CD4-positive, alpha-beta T cell treated with Interleukin-12 subunit alpha and Interleukin-12 subunit beta, for 1 hour (primary cell): Measurements from ENCODE around the gene SLC49A3.
"Not testable (repeated sequence)": the region's sequence is repeated elsewhere in the genome, so short reads cannot be mapped to it uniquely, and the experiment has no call there.

ENCODE experiments used
- DNase-seq: peaks from one replicate; pipeline ENCODE4 v3.0.0-alpha.2; 2020

Gene SLC49A3

GRCh38 chr4:700587-701264 lies 11.8 kb upstream of the SLC49A3 start:
- DNase-seq, result no peak

DNA sequence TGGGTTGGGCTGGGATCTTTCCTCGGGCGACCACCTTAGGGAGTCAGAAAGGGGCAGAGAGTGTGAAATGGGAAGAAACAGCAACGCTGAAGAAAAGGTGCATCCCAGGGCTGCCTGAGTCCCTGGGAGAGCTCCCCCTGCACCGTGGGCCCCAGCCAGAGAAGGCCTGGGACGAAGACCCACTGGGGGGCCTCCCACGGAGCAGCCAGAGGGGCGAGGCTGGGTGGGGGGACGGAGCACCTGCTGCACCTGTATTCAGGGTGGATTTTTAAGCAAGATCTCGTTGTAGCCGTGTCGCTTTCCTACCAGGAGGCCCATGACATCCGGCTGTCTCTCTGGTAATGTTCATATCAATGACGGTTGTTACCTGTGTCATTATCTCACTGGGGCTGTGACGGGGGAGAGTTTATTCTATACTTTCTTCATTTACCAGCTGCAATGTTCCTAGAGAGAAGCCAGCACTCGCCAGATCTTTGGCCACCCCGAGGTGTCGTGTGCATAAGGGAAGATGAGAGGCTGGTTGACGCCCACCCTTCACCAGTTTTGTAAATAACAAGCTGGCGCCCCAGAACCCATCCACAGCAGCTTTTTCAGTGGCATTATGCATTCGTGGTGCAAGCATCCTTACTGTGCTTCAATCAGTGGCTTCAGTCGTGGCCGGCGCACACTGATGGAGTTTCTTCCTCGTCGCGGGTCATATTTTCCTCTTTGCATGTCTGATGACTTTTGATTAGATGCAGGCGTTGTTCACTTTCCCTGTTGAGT lies 11.0 kb upstream of the SLC49A3 start:
- no peak for DNase-seq

DNA sequence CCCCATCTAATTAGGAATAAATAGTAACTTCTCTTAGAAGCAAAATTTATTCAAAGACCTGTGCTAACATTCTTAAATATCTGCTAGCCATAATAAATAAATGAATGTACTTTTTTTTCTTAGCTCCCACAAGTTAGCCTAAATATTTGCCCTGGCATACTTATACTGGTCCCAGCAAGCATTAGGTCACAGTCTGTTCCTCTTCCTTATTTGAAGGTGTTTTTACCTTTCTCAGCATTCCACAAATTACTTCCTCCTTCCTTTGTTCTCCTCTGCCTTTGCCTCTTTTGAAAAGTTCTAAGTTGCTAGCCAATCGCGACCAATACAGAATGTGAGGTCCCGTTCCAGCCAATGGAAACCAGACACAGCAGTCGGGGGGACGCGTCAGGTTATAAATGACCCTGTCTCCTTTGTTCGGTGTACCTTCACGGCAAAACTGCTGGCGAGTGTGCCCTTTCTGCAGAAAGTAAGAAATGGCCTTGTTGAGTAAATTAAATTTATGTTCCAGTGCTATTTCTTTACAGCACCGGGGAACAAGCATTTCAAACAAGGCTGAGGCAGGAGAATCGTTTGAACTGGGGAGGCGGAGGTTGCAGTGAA lies 5.5 kb upstream of the SLC49A3 start:
- not testable (repeated sequence) for DNase-seq

DNA sequence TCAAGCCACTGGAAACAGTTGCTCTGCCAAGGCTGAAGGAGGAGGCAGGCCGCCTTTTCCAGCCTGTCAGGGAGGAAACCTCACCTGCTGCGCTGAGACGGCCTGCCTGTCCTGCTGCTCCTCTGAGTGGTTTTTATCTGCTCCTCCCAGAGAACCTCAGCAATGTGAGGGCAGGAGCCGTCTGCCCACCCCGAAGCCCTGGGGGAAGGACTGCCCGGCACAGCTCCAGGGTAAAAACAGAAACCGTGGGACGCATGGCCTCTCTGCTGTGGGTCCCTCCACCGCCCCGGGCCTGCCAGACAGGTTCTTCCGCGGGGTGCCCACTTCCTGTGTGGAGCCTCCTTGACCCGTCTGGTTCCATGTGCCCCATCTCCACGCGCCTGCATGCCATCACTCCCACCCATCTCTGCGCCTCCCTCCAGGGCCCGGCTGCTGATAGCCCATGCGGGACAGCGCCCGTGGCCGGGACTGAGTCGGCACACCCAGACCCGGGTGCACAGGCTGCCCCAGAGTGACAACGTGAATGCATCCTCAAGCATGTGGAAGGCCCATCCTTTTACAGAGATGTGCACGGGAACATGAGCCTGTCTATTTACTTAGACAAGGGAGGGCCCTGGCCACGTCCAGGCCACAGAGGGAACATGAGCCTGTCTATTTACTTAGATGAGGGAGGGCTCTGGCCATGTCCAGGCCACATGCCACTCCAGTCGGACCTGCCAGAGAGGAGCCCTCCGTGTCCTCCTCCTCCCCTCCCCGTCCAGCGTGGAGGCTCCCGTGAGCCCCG lies 4.0 kb upstream of the SLC49A3 start:
- no peak for DNase-seq

DNA sequence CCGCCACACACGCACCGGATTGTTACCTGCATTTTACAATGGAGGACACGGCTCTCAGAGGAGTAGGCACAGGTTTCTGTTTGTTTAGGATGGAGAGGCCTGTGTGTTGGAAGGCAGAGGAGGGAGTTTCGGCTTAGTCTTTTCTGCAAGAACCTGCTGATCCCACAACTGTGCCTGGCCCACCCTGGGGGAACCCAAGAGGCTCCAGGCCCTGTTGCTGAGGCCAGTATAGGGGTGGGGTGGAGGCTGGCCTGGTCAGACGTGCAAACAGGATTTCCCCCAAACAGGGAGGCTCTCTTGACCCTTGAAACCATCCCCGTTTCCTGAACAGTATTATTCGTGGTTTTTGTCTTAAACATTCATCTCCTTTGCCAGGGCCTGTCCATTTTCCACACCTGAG lies 772 bp upstream of the SLC49A3 start:
- DNase-seq, result no peak

DNA sequence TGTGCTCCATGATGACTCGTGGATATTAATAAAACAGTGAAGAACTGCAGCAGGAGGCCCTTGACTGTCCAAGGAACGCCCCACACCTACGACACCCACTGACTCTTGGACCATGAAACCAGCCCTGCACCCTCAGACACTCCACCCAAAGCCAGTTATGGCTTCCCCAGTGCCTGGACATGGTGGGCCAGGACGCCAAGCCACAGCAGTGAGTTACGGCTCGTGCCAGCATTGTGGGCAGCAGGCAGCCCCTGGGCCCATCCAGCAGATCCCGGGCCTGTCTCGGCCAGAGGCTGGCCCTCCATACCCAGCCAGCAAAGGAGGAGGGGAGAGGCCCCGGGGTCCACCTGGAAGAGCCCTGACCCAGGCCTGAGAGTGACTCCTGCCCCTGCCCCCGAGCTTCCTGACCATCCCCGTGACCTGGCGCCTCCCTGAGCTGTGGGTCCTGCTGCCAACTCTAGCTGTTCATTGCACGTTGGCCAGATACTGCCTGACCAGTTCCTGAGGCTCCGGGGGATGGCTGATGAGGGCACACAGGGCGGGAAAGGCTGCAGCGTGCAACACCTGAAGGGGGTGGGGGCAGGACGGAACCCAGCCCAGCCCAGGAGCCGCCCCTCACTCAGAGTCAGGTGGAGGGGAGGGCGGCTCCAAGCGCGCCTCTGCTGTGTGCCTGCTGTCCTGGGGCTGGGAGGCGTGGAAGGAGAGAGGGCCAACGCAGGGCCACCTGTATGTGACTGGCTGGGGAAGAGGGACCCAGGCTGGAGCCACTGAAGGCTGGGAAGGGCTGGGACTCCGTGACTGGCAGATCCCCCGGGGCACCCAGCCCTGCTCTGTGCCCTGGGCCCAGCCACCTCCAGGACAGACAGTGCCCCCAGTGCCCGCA lies 739 bp downstream of the SLC49A3 start:
- no peak for DNase-seq

GRCh38 chr4:687048-687970 lies 1.6 kb downstream of the SLC49A3 start:
- DNase-seq, result no peak

- DNase-seq, result no peak
These were observed 2.4 kb downstream of the SLC49A3 start for GRCh38 chr4:686413-687040.

GRCh38 chr4:685679-686412 lies 3.1 kb downstream of the SLC49A3 start:
- DNase-seq, result no peak

DNA sequence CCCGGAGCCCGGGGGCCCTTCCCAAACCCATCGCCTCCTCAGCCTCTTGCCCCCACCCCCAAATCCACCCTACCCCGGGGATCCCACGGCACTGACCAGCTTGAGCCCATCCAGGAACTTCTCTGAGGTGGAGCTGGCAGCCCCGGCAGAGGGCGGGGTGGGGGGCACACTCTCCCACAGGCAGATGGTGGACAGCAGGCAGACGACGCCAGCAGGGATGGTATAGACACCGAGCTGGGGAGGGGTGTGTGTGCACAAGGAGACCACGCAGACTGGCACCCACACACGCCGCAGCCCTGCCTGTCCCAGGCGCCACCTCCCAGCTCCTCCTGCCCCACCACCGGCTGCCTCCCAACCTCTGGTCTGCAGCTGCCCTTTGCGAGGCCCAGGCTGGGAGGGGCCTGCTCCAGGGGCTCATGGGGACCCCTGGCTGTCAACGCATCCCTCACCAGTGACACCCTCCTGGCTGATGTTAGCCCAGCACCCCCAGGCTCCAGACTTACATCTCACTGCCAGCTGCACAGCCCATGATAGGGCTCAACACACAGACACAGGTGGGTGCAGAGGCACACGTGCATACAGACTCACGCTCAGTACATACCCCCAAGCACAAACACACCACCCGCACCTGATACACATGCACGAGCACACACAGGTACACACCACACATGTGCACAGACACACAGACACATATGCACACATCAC lies 4.2 kb downstream of the SLC49A3 start:
- no peak for DNase-seq

DNA sequence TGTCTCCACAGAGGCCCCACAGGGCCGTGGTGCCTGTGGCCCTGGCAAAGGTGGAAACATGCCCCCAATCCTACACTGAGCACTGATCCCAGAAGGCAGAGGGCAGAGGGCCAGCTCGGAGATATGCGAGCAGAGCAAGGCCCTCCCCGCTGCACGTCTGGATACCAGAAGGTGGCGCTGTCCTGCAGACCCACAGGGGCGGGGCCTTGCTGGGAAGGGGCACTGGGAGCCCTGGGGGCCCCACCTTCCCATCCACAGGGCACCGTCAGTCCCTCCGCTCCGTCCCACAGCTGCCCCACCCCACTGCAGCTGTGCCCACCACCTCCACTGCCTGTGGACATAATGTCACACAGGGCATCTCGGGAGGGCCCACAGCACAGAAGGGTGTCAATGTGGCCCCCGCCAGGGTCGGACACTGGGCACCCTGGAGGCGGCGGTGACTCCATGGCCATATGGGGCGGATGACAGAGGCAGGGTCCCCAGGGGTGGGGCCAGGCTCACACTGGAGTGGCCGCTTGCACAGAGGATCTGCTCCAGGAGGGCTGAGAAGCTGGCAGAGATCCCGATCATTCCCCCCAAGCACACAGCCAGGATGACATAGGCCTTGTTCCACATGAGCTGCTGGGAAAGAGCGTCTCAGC lies 4.8 kb downstream of the SLC49A3 start:
- peak; percentile 38 for DNase-seq

DNA sequence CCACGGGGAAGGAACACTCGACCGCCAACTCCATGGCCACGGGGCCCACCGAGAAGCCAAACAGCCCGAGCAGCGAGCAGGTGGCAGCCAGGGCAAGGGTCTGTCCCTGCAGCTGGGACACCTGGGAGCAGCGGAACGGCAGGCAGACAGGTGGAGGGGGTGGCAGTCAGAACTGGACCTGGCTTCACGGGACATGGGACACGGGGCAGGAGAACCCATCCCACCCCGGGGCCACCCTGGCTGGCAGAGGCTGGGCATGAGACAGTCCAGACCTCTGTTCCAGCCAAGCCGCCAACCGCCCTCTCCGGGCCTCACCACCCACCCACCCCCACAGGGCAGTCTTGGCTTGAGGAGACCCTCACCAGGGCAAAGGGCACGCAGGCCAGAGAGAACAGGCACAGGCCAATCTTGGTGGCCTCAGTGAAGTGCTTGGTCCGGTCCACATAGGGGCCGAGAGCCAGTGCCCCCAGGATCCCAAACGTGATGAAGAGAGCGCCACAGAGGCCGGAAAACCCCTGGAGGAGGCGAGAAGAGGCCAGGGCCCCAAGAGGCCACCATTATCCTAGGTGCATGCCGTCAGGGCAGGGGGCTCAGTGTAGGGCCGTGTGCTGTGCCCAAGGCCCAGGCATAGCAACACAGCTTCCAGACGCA lies 5.6 kb downstream of the SLC49A3 start:
- DNase-seq, result no peak

DNA sequence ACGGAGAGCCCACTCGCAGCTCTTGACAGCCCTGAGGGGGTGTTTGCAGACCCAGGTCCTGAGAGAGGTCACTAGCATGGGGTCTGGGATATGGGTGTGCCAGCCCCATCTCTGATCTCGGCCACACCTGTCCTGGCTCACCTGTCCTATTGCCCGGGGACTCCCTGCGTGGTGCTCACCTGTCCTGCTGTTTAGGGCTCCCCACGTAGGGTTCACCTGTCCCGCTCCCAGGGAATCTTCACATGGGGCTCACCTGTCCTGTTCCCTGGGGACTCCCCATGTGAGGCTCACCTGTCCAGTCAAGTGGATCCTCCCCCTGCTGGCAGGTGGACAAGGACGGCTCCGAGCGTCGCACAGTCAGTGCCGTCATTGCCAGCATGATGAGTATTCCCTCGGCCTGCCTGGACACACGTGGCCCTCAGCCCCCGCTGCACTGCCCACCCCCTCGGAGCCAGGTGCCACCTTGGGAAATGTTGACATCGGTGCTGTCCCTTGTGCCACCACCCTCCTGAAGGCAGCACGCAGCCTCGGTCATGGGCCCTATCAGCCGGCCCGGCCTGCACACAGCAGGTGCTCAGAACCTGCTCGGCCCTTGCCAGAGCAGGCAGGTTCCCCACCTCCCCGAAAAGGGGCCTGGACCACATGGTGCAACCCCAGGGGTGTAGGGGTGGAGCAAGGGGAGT lies 6.3 kb downstream of the SLC49A3 start:
- DNase-seq, result no peak

DNA sequence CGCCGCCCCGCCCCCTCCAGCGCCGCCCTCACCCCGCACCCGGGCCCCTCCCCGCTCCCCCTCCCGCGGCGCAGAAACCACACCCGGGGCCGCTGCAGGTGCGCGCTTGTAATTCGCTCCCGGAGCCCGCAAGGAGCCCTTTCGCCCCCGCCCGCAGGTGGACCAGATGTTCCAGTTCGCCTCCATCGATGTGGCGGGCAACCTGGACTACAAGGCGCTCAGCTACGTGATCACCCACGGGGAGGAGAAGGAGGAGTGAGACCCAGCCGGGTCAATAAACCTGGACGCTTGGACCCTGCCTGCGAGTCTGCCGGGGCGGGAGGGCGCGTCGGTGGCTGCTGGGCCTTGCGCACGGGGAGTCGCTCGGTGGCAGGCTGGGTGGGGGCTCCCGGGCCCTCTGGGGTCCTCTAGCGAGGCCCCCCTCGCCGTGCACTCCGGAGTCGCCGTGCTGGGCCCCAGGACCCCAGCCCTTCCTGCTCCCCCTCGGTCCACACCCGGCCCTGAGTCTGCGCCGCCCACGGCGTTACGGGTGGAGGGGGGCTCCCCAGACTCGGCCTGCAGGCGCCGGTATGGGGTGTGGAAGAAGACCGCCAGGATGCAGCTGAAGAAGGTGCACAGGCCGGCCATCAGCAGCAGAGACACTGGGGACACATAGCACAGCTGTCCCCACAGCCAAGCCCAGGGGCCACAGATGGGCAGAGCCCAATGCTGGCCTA lies 7.1 kb downstream of the SLC49A3 start:
- DNase-seq, result peak; percentile 67

GRCh38 chr4:680928-681645 lies 7.9 kb downstream of the SLC49A3 start:
- DNase-seq, result peak; percentile 70

DNA sequence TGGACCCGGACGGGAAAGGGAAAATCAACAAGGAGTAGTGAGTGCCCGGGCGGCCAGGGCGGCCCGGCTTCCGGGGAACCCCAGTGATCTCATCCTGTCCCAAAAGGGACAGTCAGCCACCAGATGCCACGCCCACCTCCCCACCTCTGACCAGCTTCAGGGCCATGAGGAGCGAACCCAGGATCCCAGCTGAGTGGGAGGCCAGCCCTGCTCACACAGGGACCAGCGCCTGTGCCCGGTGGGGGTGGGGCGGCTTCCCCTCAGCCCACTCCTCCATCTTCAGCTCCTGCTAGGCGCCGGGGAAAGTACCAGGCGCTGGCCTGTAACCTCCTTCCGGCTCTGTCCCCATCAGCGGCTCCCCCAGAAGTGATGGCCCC lies 8.4 kb downstream of the SLC49A3 start:
- peak; percentile 46 for DNase-seq
